ENCODE results near the gene HPCAL1. TPM values are rescaled to one million over a fixed set of nuclear protein-coding genes. Genes with fewer than 3 reads are reported as not detected.

HPCAL1 gene
- total RNA-seq, 1 experiment from 2014 or later = 5.0 TPM

DNA sequence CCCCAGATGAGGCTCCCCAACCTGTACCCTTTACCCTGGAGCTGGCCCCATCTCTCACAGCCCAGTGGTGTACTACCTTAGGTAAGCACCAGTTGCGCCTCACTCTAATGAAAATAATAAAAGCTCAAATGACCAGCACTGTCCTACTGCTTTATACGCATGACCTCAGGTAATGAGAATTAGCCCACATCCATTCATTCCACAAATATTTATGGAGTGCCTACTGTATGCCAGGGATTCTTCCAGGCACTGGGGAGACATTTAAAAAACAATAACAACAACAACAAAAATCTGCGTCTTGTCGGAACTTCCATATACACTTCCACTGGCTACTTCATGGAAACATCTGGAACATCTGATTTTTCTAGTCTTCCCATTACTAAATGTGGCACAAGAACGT lies 20.8 kb downstream of the HPCAL1 start:
- Histone ChIP-seq H3K36me3 (ENCODE audit: insufficient read depth, low read length) (no peaks in the 10 kb centered on the region), H3K4me2 (ENCODE audit: low read depth, low read length, poor library complexity, severe bottlenecking) (no peak overlapping the region), H2AFZ (ENCODE audit: low read length) (no peak overlapping the region), H3K27me3 (ENCODE audit: low read length) (no peaks in the 10 kb centered on the region), H4K20me1 (ENCODE audit: insufficient read depth, low read depth, low read length) (0 out of 2 replicates have a peak, but pooled peaks cover 10% of the 10 kb centered on the region), H3K9me2 (replicated peaks; ENCODE audit: insufficient read depth, low read length) (no peaks in the 10 kb centered on the region), H3K9ac (ENCODE audit: low read length) (no peak overlapping the region), H3K9me3 (ENCODE audit: low read length) (no peaks in the 10 kb centered on the region), H3K79me2 (ENCODE audit: low read length) (no peaks in the 10 kb centered on the region), H3K4me1 (ENCODE audit: low read length) (no peaks in the 10 kb centered on the region), H3K4me3 (ENCODE audit: low read length) (no peak overlapping the region), H3K27ac (ENCODE audit: low read length) (no peak overlapping the region)
- no peak for DNase-seq

DNA sequence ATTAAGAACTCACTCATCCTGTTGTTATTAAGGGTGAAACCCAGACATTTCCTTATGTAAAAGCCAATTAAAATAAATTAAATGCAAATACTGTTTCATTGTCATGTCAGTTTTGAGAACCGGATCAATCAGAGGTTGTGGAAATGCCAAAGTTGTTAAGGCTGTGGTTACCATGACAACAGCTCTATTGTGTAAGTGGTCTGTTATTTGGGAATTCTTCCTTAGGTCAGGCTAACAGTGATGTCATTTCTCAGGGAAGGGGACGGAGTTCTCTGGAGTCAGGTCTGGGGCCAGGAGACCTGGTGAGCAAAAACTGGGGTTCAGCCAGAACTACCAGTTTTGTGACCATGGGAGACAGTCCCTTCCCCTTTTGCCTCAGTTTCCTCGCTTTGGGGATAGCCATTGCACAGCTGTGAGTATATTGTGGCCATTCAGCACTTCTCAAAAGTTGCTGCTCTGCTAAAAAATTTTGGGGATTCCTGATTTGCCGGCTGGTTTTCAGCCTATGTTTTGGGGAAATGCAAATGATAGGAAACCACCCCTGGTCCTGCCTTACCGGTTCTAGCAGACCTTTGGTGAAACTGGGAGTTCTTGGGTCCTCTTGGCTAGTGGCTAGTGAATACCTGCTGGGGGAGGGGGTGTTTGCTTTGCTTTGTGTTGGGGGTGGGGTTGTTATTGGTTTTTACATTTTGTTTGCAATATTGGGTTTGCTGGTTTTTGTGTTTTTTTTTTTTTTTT lies 21.6 kb downstream of the HPCAL1 start:
- H3K4me2 ChIP-seq (ENCODE audit: low read depth, low read length, poor library complexity, severe bottlenecking) = no peak overlapping the region
- 0 out of 2 replicates have a peak, but pooled peaks cover 10% of the 10 kb centered on the region for H4K20me1 ChIP-seq (ENCODE audit: insufficient read depth, low read depth, low read length)
- H3K9ac ChIP-seq (ENCODE audit: low read length) = no peak overlapping the region

DNA sequence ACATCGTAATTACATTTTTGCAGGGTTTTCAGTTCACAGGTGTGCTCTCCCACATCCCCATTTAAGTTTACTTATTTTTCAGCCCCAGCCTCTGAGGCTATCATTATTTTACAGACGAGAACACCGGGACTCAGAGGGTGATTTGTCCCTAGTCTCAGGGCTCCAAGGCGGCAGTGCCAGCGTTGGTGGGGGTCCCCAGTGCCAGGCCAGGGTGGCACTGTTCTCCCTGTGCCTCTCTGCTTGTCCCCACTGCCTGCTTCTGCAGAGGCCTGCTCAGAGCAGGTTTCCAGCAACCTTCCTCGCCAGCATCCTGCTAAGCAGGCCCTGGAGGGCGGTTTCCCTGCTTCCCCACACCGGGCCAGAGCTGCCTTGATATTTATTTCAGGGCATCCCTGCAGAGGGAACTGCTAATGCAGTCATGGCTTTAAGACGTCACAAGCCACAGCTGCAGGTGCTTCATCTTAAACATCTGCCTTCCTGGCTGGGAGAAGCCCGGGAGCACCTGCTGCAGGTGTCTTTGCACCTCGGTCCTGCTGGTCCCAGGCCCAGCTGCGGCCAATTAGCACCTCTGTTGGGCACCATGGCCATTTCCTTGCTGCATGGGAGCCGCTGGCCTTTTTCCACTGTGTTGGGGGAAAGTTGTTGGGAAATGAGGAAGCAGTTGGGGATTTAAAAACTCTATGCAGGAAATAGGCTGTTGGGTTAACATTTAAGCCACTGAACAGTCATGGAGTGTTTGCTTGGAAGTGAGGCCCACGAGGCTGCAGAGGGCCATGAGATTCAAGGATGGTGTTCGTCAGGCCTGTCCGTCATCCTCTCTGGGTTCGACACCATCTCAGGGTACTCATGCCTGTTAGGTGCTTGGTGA lies 22.8 kb downstream of the HPCAL1 start:
- Histone ChIP-seq H3K9me2 (replicated peaks; ENCODE audit: insufficient read depth, low read length) (no peaks in the 10 kb centered on the region), H3K4me1 (ENCODE audit: low read length) (no peaks in the 10 kb centered on the region), H3K4me2 (ENCODE audit: low read depth, low read length, poor library complexity, severe bottlenecking) (no peak overlapping the region), H3K4me3 (ENCODE audit: low read length) (no peak overlapping the region), H3K79me2 (ENCODE audit: low read length) (no peaks in the 10 kb centered on the region), H3K27ac (ENCODE audit: low read length) (no peak overlapping the region), H3K9me3 (ENCODE audit: low read length) (no peaks in the 10 kb centered on the region), H3K27me3 (ENCODE audit: low read length) (no peaks in the 10 kb centered on the region; the same call in 1 of the 2 replicates), H2AFZ (ENCODE audit: low read length) (no peak overlapping the region), H3K36me3 (ENCODE audit: insufficient read depth, low read length) (no peaks in the 10 kb centered on the region), H3K9ac (ENCODE audit: low read length) (no peak overlapping the region), H4K20me1 (ENCODE audit: insufficient read depth, low read depth, low read length) (0 out of 2 replicates have a peak, but pooled peaks cover 10% of the 10 kb centered on the region)
- DNase-seq = no peak

More for the DNA sequence above, 21.6 kb downstream of the HPCAL1 start:
- Histone ChIP-seq H3K9me3 (ENCODE audit: low read length) (no peaks in the 10 kb centered on the region), H2AFZ (ENCODE audit: low read length) (no peak overlapping the region), H3K27ac (ENCODE audit: low read length) (no peak overlapping the region), H3K79me2 (ENCODE audit: low read length) (no peaks in the 10 kb centered on the region), H3K27me3 (ENCODE audit: low read length) (no peaks in the 10 kb centered on the region), H3K4me3 (ENCODE audit: low read length) (no peak overlapping the region), H3K36me3 (ENCODE audit: insufficient read depth, low read length) (no peaks in the 10 kb centered on the region), H3K9me2 (replicated peaks; ENCODE audit: insufficient read depth, low read length) (no peaks in the 10 kb centered on the region), H3K4me1 (ENCODE audit: low read length) (no peaks in the 10 kb centered on the region)
- no peak for DNase-seq

DNA sequence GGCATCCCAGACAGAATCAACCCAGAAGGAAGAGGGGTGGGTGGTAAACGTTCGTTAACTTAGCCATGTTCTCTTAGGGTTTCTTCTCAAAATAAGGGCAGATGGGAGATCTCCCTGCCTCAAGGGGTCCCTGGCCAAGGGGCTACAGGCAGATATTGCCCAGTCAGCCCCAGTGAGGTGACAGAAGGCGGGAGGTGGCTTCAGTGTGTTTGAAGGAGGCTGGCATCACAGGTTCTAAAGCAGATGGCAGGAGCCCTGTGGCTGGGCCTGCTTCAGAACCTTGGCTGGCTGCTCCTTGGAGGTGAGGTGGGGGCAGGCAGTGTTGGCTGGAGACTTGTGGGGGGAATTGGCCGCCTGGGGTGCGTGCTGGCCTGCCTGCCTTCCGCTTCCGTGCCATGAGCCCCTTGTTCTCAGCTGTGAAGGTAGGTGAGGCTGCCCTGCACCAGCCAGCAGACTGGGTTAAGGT lies 23.5 kb downstream of the HPCAL1 start:
- DNase-seq = no peak
- no peaks in the 10 kb centered on the region for H3K9me3 ChIP-seq (ENCODE audit: low read length)
- H3K79me2 ChIP-seq (ENCODE audit: low read length) = no peaks in the 10 kb centered on the region
- no peak overlapping the region for H3K27ac ChIP-seq (ENCODE audit: low read length)
- no peak overlapping the region for H3K9ac ChIP-seq (ENCODE audit: low read length)
- H4K20me1 ChIP-seq (ENCODE audit: insufficient read depth, low read depth, low read length) = 0 out of 2 replicates have a peak, but pooled peaks cover 10% of the 10 kb centered on the region
- peaks cover 6% of the 10 kb centered on the region for H3K4me1 ChIP-seq (ENCODE audit: low read length)
- H3K4me3 ChIP-seq (ENCODE audit: low read length) = no peak overlapping the region
- H3K27me3 ChIP-seq (ENCODE audit: low read length) = no peaks in the 10 kb centered on the region; the same call in 1 of the 2 replicates
- no peak overlapping the region for H3K4me2 ChIP-seq (ENCODE audit: low read depth, low read length, poor library complexity, severe bottlenecking)
- no peaks in the 10 kb centered on the region for H3K36me3 ChIP-seq (ENCODE audit: insufficient read depth, low read length)
- H2AFZ ChIP-seq (ENCODE audit: low read length) = no peak overlapping the region
- no peaks in the 10 kb centered on the region for H3K9me2 ChIP-seq (replicated peaks; ENCODE audit: insufficient read depth, low read length)

DNA sequence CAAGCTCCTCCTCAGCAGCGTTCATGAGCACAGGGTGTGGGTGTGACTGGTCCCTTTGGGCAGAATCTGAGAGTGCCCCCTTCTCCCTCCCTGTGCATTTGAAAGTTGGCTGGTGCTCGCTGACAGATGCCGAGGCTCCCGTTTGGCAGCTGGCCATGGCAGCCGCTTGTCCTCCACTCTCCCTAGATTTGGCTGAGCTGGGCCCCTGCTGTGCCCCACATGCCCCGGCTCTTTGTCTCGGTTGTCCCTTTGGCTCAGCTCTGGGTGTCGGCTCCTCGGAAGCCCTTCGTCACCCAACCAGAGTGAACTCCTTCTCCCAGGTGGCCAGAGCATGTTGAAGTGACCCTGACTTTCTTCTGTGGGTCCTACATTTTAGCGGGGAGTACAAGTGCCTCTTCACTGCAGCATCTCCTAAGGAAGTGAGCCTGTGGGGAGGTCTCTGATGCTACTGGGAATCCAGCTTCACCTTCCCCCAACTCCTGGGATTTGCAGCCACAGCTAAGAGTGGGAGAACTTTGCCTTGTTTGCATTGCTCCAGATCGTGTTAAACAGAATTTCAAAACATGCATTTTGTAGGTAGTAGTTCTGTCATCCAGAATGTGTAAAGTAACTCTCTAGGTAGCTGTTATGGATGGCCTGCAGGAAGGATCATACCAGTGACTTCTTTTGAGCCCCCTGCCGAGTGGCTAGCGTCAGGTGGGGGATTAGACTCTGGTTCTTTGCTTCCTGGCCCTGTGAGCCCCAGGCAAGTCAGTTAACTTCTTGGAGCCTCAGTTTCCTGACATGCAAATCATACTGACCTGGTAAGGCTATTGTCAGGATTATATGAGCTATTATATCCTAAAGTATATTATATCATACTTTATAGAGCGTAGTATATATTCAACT lies 24.2 kb downstream of the HPCAL1 start:
- Histone ChIP-seq H2AFZ (ENCODE audit: low read length) (no peak overlapping the region), H3K4me2 (ENCODE audit: low read depth, low read length, poor library complexity, severe bottlenecking) (no peak overlapping the region), H3K9me3 (ENCODE audit: low read length) (no peaks in the 10 kb centered on the region), H3K9ac (ENCODE audit: low read length) (no peak overlapping the region), H3K4me3 (ENCODE audit: low read length) (no peak overlapping the region), H4K20me1 (ENCODE audit: insufficient read depth, low read depth, low read length) (0 out of 2 replicates have a peak, but pooled peaks cover 10% of the 10 kb centered on the region), H3K27me3 (ENCODE audit: low read length) (no peaks in the 10 kb centered on the region; the same call in 1 of the 2 replicates), H3K4me1 (ENCODE audit: low read length) (peaks cover 13% of the 10 kb centered on the region), H3K79me2 (ENCODE audit: low read length) (no peaks in the 10 kb centered on the region), H3K27ac (ENCODE audit: low read length) (no peak overlapping the region), H3K36me3 (ENCODE audit: insufficient read depth, low read length) (no peaks in the 10 kb centered on the region), H3K9me2 (replicated peaks; ENCODE audit: insufficient read depth, low read length) (no peaks in the 10 kb centered on the region)
- no peak for DNase-seq

DNA sequence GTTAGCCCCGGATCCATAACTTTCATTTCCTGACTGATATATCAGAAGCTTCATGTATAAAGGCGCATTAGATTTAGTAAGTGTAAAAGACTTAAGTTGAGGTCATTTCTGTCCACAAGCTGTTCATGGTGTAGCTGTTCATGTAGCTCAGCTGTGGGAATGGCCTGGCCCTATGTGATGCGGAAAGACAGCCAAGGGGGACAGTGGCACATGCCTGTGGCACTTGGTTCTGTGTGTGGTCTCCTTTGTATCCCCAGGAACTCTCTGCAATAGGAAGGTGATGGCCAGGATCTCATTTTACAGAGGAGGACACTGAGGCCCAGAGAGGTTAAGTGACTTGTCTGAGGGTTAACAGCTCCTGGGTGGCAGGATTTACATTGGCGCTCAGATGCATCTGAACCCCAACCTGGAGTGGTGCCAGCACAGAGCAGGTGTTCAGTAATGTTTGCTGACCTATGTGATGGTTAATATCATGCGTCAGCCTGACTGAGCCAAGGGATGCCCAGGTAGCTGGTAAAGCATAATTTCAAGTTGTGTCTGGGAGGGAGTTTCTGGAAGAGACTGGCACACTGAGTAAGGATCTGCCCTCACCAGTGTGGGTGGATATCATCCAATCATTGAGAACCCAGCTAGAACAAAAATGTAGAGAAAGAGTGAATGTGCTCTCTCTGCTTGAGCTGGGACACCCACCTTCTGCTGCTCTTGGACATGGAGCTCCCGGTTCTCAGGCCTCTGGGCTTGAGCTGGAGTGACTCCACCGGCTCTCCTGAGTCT lies 25.4 kb downstream of the HPCAL1 start:
- H3K9me3 ChIP-seq (ENCODE audit: low read length) = no peaks in the 10 kb centered on the region
- no peak overlapping the region for H2AFZ ChIP-seq (ENCODE audit: low read length)
- no peak overlapping the region for H3K27ac ChIP-seq (ENCODE audit: low read length)
- 0 out of 2 replicates have a peak, but pooled peaks cover 10% of the 10 kb centered on the region for H4K20me1 ChIP-seq (ENCODE audit: insufficient read depth, low read depth, low read length)
- DNase-seq = no peak
- H3K4me2 ChIP-seq (ENCODE audit: low read depth, low read length, poor library complexity, severe bottlenecking) = no peak overlapping the region
- no peak overlapping the region for H3K4me3 ChIP-seq (ENCODE audit: low read length)
- no peaks in the 10 kb centered on the region for H3K36me3 ChIP-seq (ENCODE audit: insufficient read depth, low read length)
- no peak overlapping the region for H3K9ac ChIP-seq (ENCODE audit: low read length)
- no peaks in the 10 kb centered on the region; the same call in 1 of the 2 replicates for H3K27me3 ChIP-seq (ENCODE audit: low read length)
- H3K4me1 ChIP-seq (ENCODE audit: low read length) = peaks cover 22% of the 10 kb centered on the region
- H3K79me2 ChIP-seq (ENCODE audit: low read length) = no peaks in the 10 kb centered on the region
- H3K9me2 ChIP-seq (replicated peaks; ENCODE audit: insufficient read depth, low read length) = no peaks in the 10 kb centered on the region
